Measurements from ENCODE around the gene ZNFX1. TPM values are rescaled to one million over a fixed set of nuclear protein-coding genes. Genes with fewer than 3 reads are reported as not detected.

ZNFX1 gene
- total RNA-seq, 1 experiment from 2014 or later, result 33.8 TPM

GRCh38 chr20:49292010-49292409 is 14.2 kb upstream of the ZNFX1 start:
- no peak for DNase-seq (ENCODE audit: low spot score)

GRCh38 chr20:49291200-49291599 is 13.3 kb upstream of the ZNFX1 start:
- DNase-seq (ENCODE audit: low spot score), result no peak

DNA sequence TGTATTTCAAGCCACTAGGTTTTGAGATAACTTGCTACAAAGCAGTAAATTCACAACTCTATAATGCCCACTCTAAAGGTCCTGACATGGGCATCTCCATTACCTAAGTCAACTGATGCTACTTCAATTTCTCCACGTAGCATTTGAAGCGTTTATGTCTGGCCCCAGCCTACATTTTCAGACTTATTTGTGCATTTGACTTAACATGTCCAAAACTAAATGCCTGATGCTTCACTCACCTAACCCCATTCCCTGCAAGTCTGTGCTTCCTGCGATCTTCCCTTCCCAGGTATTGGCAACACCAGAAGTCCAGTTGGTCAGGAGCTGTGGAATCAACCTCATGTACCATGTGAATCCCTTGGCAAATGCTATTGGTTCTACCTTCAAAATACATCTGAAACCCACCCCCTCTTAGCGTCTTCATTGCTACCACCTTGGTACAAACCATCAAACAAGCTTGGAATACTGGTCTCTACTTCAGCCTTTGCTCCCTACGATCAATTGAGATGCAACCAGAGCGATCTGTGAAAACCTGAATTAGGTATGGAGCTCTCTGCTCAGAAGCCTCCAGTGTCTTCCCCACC is 12.8 kb upstream of the ZNFX1 start:
- no peak for DNase-seq (ENCODE audit: low spot score)

DNA sequence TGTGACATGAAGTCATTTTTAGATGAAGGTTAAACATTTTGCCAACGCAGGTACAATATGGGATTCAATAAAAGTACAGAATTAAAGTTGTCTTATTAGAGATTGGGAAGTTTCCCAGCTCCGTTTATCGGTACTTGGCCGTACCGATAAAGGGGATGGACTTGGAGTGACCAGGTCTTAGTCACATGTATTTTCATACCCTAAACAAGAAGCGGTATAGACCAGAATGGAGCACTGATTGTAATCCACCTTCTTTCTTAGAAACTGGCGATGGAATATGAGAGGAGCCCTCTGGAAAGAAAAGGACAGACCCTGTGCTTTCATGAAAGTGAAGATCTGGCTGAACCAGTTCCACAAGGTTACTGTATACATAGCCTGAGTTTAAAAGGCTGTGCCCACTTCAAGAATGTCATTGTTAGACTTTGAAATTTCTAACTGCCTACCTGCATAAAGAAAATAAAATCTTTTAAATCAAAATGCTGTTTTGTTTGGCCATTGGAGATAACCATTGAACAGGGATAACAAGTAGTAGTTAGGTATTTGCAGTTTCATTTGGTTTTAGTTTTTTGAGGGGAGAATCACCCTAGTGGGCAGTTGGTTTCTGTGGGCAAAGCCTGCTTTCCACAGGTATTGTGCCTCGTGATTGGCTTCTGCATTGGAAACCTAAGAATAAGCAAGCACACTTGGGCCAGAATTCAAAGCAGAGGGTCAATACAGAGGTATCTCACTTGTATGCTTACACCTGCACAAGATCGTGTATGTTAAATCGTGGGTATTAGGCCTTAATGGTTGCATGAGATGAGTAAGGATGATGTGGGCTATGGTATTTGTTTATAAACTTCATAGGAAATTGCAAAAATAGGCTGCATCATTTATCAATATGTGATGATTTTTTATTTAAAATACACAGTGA is 11.2 kb upstream of the ZNFX1 start:
- DNase-seq (ENCODE audit: low spot score), result no peak

DNA sequence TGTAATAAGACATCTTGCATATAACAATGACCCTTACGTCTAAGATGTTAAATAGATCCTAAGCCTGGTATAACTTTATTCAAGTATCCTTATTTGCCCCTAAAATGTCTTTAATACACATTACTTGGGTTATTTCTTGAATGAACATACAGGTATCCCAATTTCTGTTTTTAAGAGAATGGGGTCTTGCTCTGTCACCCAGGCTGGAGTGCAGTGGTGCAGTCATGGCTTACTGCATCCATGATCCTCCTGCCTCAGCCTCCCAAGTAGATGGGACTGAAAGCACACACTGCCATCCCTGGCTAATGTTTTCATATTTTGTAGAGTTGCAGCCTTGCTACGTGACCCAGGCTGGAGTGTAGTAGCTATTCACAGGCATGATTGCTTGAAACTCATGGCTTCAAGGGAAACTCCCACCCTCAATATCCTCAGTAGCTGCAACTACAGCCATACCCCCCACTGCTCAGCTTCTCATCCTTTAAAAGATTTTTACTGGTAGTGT is 10.4 kb upstream of the ZNFX1 start:
- no peak for DNase-seq (ENCODE audit: low spot score)

GRCh38 chr20:49287555-49288249 is 9.8 kb upstream of the ZNFX1 start:
- DNase-seq (ENCODE audit: low spot score), result peak; percentile 60

- DNase-seq (ENCODE audit: low spot score), result peak; percentile 32
These were observed 9.1 kb upstream of the ZNFX1 start for GRCh38 chr20:49286689-49287551.

DNA sequence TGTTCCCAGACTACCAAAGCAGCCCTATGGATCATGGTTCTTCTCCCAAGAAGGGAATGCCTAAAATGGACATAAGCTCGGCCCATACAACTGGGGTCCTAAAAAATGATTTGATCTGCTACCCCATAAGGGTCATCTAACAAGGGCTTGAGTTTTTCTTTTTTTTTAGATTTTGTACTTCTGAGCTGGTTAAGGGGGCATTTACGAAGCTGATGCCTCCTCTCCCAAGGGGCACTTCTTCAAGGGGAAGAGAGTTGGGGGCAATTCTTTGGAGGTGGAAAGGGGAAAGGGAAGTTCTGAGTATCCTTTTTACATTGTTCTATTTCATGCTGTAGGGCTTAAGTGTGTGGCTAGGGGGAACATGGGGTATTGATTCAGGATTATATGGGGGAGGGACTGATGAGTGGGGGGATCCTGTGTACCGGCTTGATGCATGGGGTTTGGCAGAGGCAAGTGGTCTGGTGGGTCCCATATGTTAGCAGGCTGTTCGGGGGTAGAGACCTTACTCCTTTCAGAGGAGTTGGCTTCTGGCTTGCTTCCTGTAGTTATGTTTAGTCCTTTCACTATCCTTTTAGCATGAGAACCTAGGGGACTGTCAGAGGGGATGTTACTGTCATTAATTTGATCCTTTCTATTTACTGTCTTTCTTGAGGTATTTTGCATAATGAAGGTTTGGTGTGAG is 8.1 kb upstream of the ZNFX1 start:
- no peak for DNase-seq (ENCODE audit: low spot score)

DNA sequence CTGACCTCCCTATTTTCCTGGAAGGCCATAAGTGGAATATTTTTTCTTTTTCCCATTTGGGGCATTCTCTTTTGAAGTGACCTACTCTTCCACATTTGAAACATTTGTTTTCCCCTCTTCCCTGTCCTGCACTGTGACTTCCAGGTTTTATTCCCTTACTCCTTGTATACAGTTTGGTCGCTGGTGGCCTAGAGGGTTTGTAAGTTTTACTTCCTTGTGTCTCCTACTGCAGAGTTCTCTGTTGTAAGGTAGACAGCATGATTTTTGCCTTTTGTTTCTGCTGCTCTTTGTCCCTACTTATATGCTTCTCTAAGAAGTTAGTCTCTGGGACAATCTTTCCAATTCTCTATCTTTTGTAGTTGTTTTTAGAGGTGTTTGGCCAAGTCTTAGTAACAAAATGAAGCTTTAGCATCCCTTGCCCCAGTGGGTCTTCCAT is 7.4 kb upstream of the ZNFX1 start:
- DNase-seq (ENCODE audit: low spot score), result no peak

GRCh38 chr20:49284818-49285217 is 7.0 kb upstream of the ZNFX1 start:
- DNase-seq (ENCODE audit: low spot score), result no peak

GRCh38 chr20:49283703-49284625 is 6.1 kb upstream of the ZNFX1 start:
- no peak for DNase-seq (ENCODE audit: low spot score)

GRCh38 chr20:49283176-49283702 is 5.4 kb upstream of the ZNFX1 start:
- DNase-seq (ENCODE audit: low spot score), result no peak

DNA sequence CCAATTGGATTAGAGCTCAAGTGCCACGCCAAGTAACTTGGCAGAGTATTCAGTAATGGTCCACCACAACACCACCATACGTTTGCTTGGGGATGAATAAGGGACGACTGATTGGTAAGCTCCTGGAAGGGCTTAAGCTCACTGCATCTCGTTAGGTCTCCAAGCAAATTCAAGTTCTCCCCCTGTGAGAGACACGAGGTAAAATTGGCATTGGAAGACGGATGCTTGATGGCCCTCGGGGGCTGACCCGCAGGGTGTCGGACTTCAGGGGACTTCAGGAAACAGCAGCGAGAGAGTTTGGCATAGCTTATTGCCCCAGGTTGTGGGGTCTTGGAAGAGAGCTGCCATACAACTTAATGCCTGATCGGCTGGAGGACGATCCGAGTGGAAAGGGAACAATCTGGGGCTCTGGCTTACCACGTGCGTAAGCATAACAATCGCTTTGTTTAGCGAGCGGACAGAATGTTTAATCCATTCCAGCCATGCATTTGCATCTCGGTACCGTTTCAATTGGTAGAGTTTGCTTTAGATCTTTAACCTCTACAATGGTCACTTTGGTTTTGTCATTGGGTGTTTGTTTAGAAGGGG is 4.8 kb upstream of the ZNFX1 start:
- DNase-seq (ENCODE audit: low spot score), result no peak

DNA sequence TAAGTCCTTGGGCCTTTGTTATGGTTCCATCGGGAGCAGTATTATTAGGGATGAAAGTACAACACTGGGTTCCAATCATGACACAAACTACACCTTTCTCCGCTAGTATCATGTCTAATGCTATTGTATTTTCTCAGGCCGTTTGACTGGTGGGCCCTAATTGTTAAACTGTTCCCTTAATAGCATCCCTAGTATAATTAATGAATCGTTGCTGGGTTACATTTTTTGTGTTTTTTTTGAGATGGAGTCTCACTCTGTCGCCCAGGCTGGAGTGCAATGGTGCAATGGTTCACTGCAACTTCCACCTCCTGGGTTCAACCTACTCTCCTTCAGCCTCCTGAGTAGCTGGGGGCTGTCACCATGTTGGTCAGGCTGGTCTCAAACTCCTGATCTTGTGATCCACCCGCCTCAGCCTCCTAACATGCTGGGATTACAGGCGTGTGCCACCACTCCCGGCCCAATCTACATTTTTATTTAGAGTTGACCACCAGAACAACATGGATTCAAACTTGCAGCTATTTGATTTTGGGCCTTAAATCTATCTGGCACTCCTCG is 4.1 kb upstream of the ZNFX1 start:
- DNase-seq (ENCODE audit: low spot score), result no peak

DNA sequence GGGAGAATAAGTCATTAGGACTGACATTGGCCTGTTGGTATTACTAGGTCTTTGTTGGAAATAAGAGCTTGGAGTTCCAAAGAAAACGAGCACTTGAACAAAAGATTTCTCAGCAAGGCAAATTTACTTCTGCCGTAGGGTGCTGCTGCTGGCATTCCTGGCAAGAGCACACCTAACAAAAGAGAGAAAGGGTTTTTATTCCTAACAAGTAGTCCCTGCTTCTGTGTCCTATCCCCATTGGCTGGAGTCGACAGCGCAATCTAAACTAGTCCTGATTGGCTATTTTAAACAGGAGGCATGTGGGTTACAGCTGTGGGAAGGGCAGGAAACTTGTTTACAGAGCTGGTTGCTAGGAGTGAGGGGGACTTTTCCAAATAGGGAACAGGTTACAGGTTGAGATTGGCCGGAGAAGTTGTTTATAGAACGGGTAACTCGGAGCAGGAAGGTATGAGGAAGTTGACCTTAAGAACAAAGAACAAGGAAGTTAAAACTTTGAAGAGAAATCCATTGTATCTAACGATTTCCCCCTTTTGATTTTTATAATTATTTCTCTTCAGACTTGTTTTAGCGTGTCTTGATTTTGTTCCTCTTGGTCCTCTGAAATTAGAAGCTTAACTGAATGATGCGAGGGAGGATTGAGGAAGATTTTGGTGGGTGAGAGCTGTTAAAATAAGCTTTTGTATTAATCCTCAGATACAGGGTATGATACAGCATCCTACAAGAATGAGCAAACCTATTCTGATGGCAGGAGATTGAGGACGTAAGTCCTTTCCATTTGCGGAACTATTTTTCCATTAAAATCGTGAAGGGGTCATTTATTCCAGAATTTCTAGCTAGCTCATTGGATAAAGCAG is 3.4 kb upstream of the ZNFX1 start:
- peak; percentile 32 for DNase-seq (ENCODE audit: low spot score)

DNA sequence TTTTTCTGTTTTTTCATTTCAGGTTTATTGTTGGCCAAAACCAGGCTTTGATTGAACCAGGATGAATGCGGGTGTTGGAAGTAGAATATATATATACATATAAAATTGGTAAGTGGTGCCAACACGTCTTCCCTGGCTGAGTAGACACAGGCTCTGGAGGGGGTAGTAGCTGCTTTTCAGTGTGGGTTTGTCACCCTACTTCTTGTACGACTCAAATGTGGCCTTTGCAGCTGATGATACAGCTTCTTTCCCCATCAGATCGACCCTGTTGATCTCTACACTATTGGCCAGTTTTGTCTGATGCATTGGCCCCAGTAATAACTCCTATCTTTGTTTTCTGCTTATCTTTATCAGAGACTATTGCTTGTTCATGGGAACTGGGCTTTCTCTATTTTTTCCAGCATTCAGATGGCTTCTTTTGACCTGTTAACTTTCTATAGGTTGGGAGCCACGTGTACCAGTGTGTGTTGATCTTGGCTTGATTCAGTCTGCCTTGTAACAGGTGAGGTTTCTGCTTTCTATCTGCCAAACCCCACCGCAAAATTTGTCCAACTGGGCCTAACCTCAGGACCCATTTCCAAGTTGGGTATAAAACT is 2.7 kb upstream of the ZNFX1 start:
- DNase-seq (ENCODE audit: low spot score), result no peak

DNA sequence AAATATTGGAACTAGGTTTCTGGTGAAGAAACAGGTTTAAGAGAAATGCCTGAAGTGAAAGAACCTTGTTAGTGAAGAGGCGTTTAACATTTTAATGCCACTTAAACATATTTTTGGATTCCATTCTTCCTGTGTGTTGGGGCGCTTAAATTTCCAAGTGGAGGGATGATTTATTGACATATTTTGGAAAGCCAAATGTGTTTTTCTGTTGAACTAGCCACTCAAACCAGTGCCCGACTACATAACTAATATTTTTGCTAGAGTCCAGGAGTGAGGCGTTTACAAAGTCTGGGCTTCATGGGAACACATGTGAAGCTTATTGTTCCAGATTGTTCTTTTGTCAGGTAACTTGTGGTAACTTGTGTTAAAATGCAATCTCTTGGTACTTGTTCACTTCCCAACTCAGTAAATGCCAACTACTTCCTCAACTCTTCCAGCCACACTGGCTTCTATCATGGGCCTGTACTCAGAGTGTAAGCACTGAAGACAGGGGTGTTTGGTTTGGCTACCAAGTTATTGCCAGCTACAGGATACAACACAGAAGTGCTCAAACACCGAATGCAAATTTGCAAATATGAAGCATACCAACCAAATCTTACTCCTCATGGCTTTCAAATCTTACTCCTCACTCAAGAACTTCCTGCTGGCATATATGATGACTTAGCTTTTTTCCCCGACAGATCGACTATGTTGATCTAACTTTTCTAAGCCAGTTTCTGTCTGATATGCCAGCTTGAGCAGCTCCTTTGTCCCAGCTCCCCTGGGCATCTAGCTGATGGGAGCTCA is 2.0 kb upstream of the ZNFX1 start:
- DNase-seq (ENCODE audit: low spot score), result no peak
